Erythroblast (primary cell): Measurements from ENCODE around the gene EEPD1.

Source experiments
- GATA1 ChIP-seq: IDR thresholded peaks from 2 replicates; pipeline ENCODE4 v1.6.1; 2011; ENCODE audit warnings: low read depth, mild to moderate bottlenecking, control low read depth, low read length, moderate library complexity
- POLR2A ChIP-seq: IDR thresholded peaks from 2 replicates; pipeline ENCODE4 v1.6.1; 2011; ENCODE audit warnings: mild to moderate bottlenecking, low read length

- TF ChIP-seq POLR2A (no peak), GATA1 (no peak)
Observed at GRCh38 chr7:36304099-36304425, 151.0 kb downstream of the EEPD1 start.
